Right lobe of liver (tissue), 6 donors: Measurements from ENCODE around the gene SLC2A14. TPM values are rescaled to one million over a fixed set of nuclear protein-coding genes. Genes with fewer than 3 reads are reported as not detected.

ENCODE experiments used
- ATAC-seq, 4 donors: fragments of 200-7000 bp; cut with Tn5 transposase; one replicate each; pipeline ENCODE4 v1.9.1; 2020; ENCODE audit warnings: mild to moderate bottlenecking in 4 of 4, moderate library complexity in 4 of 4
- DNase-seq, 3 donors: peaks; one replicate each; pipeline ENCODE4 v3.0.0-alpha.2; 2020
- H3K27ac ChIP-seq, 3 donors: fragments of 200-600 bp; one replicate each; pipeline ENCODE4 v1.8.0; 2022
- H3K27me3 ChIP-seq, 2 donors: fragments of 200-600 bp; one replicate each; pipeline ENCODE4 v1.8.0; 2022
- H3K36me3 ChIP-seq, 4 donors: fragments of 200-600 bp; sonication (generic) in 1 of 4; one replicate each; pipeline versions ENCODE4 v1.5.1 to v1.8.0; 2017 to 2022; ENCODE audit warnings: control low read depth in 1 of 4
- H3K4me1 ChIP-seq, 4 donors: fragments of 200-600 bp; sonication (generic) in 1 of 4; one replicate each; pipeline versions ENCODE4 v1.5.1 to v1.8.0; 2017 to 2022; ENCODE audit warnings: control low read depth in 1 of 4
- H3K4me3 ChIP-seq, 3 donors: fragments of 200-600 bp; one replicate each; pipeline ENCODE4 v1.8.0; 2022
- H3K9me3 ChIP-seq, 4 donors: fragments of 200-600 bp; sonication (generic) in 1 of 4; one replicate each; pipeline versions ENCODE4 v1.5.1 to v1.8.0; 2017 to 2022; ENCODE audit warnings: control low read depth in 1 of 4
- POLR2A ChIP-seq: fragments of 450-650 bp; IDR thresholded peaks from one replicate; pipeline ENCODE4 v1.6.1; 2017; ENCODE audit warnings: antibody characterized with exemption, mild to moderate bottlenecking
- WGBS: methylation state at CpG from one replicate; pipeline ENCODE4 v1.1.6; 2018; ENCODE audit warnings: low coverage, low lambda C conversion rate; ENCODE audit not compliant: insufficient coverage; ENCODE audit errors: missing lambda C conversion rate; 5-methylcytosine and 5-hydroxymethylcytosine counted together
- intact Hi-C, 2 donors: fragments of 100-400 bp; cut with DNase I; formaldehyde crosslinking; loops; one replicate each; pipeline versions ENCODE4 v1.11.2 to v1.14.1; 2022
- total RNA-seq, 6 experiments: library from RNA; depleted of rRNA in 2 of 6; stranded (reverse); fragments of >200 nt in 2 of 6; fragmentation: NEBNext Ultra II Directional in 3 of 6; extraction: Animal tissue kit (Norgen Biotek cat#: 25700) in 3 of 6; gene quantifications; one replicate each; pipeline versions ENCODE4 v1.1.0 to v1.2.4, GENCODE V29; 2016 to 2023
- TF ChIP-seq, protein P1 (sequence below), 4 donors: fragments of 200-600 bp in 3 of 4; fragments of 450-650 bp in 1 of 4; IDR thresholded peaks; one replicate each; pipeline versions ENCODE4 v1.5.1 to v1.8.0; 2016 to 2022; ENCODE audit warnings: antibody characterized with exemption in 4 of 4, mild to moderate bottlenecking in 2 of 4
- donor health status: DM: no; HTN: yes; CAD: no.
- donor health status: DM: no; HTN: no; CAD: no.
- donor health status: DM: no; HTN: no; CAD: no.
- donor health status: DM: no; HTN: yes; CAD: no.
- donor health status: DM: no; HTN: yes; CAD: no.

Gene SLC2A14
- total RNA-seq, 6 experiments from 2014 or later, result 0.18 to 110 (median 0.95) TPM

DNA sequence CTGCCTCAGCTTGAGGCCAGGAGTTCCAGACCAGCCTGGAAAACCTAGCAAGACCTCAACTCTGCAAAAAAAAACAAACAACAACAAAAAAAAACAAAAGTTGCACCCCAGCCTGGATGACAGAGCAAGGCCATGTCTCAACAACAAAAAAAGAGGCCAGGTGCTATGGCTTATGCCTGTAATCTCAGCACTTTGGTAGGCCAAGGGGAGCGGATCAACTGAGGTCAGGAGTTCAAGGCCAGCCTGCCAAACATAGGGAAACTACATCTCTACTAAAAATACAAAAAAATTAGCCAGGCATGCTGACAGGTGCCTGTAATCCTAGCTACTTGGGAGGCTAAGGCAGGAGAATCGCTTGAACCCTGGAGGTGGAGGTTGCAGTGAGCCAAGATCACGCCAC is 6.5 kb upstream of the SLC2A14 start:
- no peaks in the 10 kb centered on the region for H3K4me1 ChIP-seq
- intact Hi-C loops, result no loop called here
- no peaks in the 10 kb centered on the region for H3K9me3 ChIP-seq
- ATAC-seq, result no peak
- no peaks in the 10 kb centered on the region for H3K27me3 ChIP-seq
- DNase-seq, result no peak
- H3K36me3 ChIP-seq, result no peaks in the 10 kb centered on the region
- WGBS, result 84% methylated on average over 3 of the region's 3 CpGs
- H3K4me3 ChIP-seq, result no peak overlapping the region
- no peak overlapping the region for H3K27ac ChIP-seq
- TF ChIP-seq POLR2A, result no peak
- TF ChIP-seq, protein P1, sequence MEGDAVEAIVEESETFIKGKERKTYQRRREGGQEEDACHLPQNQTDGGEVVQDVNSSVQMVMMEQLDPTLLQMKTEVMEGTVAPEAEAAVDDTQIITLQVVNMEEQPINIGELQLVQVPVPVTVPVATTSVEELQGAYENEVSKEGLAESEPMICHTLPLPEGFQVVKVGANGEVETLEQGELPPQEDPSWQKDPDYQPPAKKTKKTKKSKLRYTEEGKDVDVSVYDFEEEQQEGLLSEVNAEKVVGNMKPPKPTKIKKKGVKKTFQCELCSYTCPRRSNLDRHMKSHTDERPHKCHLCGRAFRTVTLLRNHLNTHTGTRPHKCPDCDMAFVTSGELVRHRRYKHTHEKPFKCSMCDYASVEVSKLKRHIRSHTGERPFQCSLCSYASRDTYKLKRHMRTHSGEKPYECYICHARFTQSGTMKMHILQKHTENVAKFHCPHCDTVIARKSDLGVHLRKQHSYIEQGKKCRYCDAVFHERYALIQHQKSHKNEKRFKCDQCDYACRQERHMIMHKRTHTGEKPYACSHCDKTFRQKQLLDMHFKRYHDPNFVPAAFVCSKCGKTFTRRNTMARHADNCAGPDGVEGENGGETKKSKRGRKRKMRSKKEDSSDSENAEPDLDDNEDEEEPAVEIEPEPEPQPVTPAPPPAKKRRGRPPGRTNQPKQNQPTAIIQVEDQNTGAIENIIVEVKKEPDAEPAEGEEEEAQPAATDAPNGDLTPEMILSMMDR (IDR thresholded peaks at IDR 0.05), result no peak

DNA sequence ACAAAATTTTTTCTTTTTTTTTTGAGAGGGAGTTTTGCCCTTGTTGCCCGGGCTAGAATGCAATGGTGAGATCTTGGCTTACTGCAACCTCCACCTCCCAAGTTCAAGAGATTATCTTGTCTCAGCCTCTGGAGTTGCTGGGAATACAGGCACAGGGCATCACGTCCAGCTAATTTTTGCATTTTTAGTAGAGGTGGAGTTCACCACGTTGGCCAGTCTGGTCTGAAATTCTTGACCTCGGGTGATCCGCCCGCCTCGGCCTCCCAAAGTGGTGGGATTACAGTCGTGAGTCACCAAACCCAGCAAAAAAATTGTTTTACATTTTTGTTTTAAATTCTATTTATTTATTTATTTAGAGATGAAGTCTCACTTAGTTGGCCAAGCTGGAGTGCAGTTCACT is 4.7 kb upstream of the SLC2A14 start:
- Histone ChIP-seq H3K36me3 (no peaks in the 10 kb centered on the region), H3K27ac (no peak overlapping the region), H3K4me1 (no peaks in the 10 kb centered on the region), H3K9me3 (no peaks in the 10 kb centered on the region), H3K4me3 (no peak overlapping the region), H3K27me3 (no peaks in the 10 kb centered on the region)
- intact Hi-C loops, result no loop called here
- DNase-seq, result no peak
- TF ChIP-seq, protein P1 (IDR thresholded peaks at IDR 0.05), result no peak
- TF ChIP-seq POLR2A, result no peak
- ATAC-seq, result no peak
- 89% methylated on average over 7 of the region's 8 CpGs for WGBS

DNA sequence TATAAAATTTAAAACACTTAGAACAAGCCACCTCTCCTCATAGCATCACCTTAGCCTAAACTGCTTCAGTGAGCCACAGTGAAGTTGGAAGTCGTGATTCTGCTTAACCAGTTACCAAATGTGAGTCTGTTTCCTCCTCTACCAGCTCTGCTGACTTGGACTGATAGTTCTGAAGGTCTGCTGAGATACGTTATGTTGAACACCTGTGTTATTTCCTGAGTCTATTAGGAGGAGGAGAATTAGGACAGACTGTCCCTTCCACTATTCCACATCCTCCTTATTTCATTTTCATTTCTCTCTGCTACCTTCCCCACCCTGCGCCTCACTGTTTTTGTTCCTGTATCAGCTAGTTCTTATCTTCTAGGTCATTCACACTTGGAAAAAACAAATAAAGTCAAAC is 2.4 kb downstream of the SLC2A14 start:
- no peak for TF ChIP-seq POLR2A
- TF ChIP-seq, protein P1 (IDR thresholded peaks at IDR 0.05), result no peak
- intact Hi-C loops, result no loop called here
- Histone ChIP-seq H3K9me3 (no peaks in the 10 kb centered on the region), H3K36me3 (no peaks in the 10 kb centered on the region), H3K4me3 (no peak overlapping the region), H3K27me3 (no peaks in the 10 kb centered on the region), H3K27ac (no peak overlapping the region), H3K4me1 (no peaks in the 10 kb centered on the region)
- 42% methylated on average over 3 of the region's 3 CpGs for WGBS
- no peak for DNase-seq
- ATAC-seq, result no peak

DNA sequence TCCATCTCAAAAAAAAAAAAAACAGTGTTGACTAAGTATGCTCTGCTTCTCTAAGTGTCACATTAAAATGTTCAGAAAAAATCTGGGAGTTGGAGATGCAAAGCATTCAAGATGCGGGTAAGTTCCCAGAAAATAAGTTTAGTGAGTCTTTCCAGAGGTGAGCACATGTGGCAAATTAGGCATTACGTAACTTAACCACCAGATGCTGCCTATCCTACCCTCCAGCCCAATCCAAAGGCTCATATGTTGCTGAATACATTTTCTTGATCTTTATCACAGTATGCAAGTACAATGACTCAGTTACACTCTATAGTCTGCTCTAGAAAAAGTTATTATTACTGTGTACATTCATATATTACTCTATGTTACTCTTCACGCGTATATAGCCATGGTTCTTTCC is 3.6 kb downstream of the SLC2A14 start:
- ATAC-seq (no peak), DNase-seq (no peak)
- Histone ChIP-seq H3K4me1 (no peaks in the 10 kb centered on the region), H3K36me3 (no peaks in the 10 kb centered on the region), H3K27me3 (no peaks in the 10 kb centered on the region), H3K9me3 (no peaks in the 10 kb centered on the region), H3K27ac (no peak overlapping the region), H3K4me3 (no peak overlapping the region)
- TF ChIP-seq POLR2A, result no peak
- TF ChIP-seq, protein P1 (IDR thresholded peaks at IDR 0.05), result no peak
- intact Hi-C loops, result no loop called here
- WGBS, result 89% methylated on average over 4 of the region's 4 CpGs

DNA sequence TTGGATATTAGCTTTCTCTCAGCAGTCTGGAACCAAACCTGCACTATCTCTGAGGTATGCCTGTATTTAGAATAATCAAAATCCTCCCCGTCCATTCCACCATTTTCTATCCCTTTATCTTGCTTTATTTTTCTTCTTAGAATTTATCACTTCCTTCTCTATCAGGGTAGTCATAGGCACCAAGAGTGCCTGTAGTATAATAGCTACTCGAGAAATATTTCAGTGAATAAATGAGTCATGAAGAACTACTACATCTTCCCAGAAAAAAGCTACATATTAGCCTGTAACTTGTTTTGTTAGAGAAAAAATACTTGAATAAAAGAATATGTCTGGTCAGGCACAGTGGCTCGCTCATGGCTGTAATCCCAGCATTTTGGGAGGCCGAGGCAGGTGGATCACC is 4.3 kb downstream of the SLC2A14 start:
- DNase-seq (no peak), ATAC-seq (no peak)
- Histone ChIP-seq H3K27me3 (no peaks in the 10 kb centered on the region), H3K36me3 (no peaks in the 10 kb centered on the region), H3K4me1 (no peaks in the 10 kb centered on the region), H3K4me3 (no peak overlapping the region), H3K27ac (no peak overlapping the region), H3K9me3 (no peaks in the 10 kb centered on the region)
- TF ChIP-seq, protein P1 (IDR thresholded peaks at IDR 0.05), result no peak
- TF ChIP-seq POLR2A, result no peak
- WGBS, result 73% methylated on average over 4 of the region's 4 CpGs
- intact Hi-C loops, result no loop called here
